Omental fat pad (tissue), 4 donors: ENCODE measurements around the gene SORL1. TPM values are rescaled to one million over a fixed set of nuclear protein-coding genes. Genes with fewer than 3 reads are reported as not detected.

Source experiments
- ATAC-seq: fragments of 150-250 bp; one replicate; pipeline ENCODE4 v1.9.1; 2016; ENCODE audit warnings: mild to moderate bottlenecking, moderate library complexity; ENCODE audit not compliant: low FRiP score
- DNase-seq: peaks from one replicate; pipeline ENCODE4 v3.0.0-alpha.2; 2019; ENCODE audit warnings: low spot score
- total RNA-seq, 4 donors: library from RNA; depleted of rRNA; stranded (reverse); fragments of >200 nt; gene quantifications; one replicate each; pipeline ENCODE4 v1.1.0, GENCODE V29; 2016
- TF ChIP-seq, protein P1 (sequence below), 3 donors: fragments of 450-650 bp; IDR thresholded peaks; one replicate each; pipeline ENCODE4 v1.5.1; 2016 to 2017; ENCODE audit warnings: antibody characterized with exemption in 3 of 3, mild to moderate bottlenecking in 3 of 3, moderate library complexity in 2 of 3

Gene SORL1
- total RNA-seq, 4 donors from 2014 or later, result 5.8 to 93.0 (median 11.1) TPM

DNA sequence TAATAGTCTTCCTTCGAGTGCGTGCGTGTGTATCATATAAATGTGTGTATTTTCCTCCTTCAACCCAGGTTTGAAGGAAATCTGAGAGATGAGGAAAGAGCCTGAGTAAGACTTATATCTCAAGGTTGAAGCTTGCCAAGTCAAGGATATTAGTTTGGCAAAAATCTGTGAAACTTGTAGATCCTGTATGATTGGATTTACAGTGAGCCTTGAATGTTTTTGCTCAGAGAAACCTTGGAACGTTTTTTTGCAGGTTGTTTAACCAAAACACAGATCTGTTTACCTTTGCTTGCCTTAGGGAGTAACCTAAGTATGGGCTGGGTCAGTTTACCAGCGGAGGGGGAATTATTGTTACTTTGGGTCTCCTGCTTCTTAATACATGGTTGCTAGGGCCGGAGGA lies 36.5 kb downstream of the SORL1 start:
- DNase-seq (no peak), ATAC-seq (no peak)
- TF ChIP-seq, protein P1, sequence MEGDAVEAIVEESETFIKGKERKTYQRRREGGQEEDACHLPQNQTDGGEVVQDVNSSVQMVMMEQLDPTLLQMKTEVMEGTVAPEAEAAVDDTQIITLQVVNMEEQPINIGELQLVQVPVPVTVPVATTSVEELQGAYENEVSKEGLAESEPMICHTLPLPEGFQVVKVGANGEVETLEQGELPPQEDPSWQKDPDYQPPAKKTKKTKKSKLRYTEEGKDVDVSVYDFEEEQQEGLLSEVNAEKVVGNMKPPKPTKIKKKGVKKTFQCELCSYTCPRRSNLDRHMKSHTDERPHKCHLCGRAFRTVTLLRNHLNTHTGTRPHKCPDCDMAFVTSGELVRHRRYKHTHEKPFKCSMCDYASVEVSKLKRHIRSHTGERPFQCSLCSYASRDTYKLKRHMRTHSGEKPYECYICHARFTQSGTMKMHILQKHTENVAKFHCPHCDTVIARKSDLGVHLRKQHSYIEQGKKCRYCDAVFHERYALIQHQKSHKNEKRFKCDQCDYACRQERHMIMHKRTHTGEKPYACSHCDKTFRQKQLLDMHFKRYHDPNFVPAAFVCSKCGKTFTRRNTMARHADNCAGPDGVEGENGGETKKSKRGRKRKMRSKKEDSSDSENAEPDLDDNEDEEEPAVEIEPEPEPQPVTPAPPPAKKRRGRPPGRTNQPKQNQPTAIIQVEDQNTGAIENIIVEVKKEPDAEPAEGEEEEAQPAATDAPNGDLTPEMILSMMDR (IDR thresholded peaks at IDR 0.05), result no peak

GRCh38 chr11:121489823-121490222 lies 37.7 kb downstream of the SORL1 start:
- ATAC-seq (no peak), DNase-seq (no peak)
- TF ChIP-seq, protein P1 (IDR thresholded peaks at IDR 0.05), result no peak

DNA sequence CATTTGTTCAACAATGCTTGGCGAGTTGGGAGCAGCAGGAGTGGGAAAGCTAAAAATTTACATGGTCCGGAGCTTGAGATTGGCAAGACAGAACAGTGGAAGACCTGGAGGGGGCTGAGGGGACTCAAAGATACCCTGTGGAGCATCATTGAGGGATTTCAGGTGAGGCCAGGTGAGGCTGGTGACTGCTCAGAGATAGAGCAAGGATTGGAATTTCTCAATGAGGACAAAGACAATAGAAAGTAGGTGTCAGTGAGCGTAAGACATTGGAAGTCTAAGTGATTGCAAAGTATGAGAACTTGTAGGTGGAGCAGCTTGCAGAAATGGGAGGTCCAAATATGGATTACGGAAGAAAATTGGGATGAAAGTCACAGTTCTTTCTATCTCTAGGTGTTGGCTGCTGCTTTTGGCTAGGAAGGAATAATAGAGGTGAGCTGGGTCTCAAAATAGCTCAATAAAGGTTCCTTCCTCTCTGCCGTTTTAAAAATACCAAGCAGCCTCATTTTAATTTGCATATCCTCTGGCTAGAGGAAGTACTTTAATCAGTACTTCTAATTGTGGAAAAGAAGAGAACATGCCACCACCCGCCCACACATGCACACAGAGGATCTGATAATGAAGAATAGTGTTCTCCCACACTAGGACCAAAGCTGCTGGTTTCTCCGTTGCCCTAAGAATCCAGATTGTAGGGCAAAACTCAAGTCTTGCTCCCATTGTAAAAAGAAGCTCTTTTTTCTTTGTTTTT lies 42.4 kb downstream of the SORL1 start:
- DNase-seq (no peak), ATAC-seq (no peak)
- TF ChIP-seq, protein P1 (IDR thresholded peaks at IDR 0.05), result no peak

- TF ChIP-seq, protein P1 (IDR thresholded peaks at IDR 0.05), result no peak
- DNase-seq, result no peak
- ATAC-seq, result no peak
These were observed 45.3 kb downstream of the SORL1 start for GRCh38 chr11:121497176-121497998.

GRCh38 chr11:121499405-121499804 lies 47.3 kb downstream of the SORL1 start:
- ATAC-seq (no peak), DNase-seq (no peak)
- TF ChIP-seq, protein P1 (IDR thresholded peaks at IDR 0.05), result no peak

DNA sequence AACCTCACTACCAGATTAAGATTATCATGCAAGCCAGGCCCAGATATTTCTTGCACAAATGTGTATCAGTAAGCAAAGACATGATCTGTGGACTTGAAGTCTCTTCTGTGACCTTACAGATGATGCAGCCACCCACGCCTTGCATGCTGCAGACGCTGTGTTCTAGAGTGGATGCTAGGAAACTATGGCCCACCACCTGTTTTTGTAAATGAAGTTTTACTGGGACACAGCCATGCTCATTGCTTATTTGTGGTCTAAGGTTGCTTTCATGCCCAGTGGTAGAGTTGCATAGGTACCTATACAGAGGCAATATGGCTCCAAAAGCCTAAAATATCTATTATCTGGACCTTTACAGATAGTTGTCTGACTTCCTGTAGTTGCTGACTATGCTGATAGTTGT lies 48.2 kb downstream of the SORL1 start:
- TF ChIP-seq, protein P1 (IDR thresholded peaks at IDR 0.05), result no peak
- ATAC-seq (no peak), DNase-seq (no peak)
